RWPE2 (cell line): ENCODE results near the gene HCRTR2.

Experiments
- ATAC-seq: fragments of 200-7000 bp; cut with Tn5 transposase; 3 replicates; pipeline ENCODE4 v1.9.1; 2021; ENCODE audit warnings: low read depth
- DNase-seq: peaks from one replicate; pipeline ENCODE4 v3.0.0-alpha.2; 2020; ENCODE audit warnings: low spot score
- H3K27ac ChIP-seq: fragments of 450-650 bp; 2 replicates; pipeline ENCODE4 v1.5.1; 2017; ENCODE audit warnings: mild to moderate bottlenecking; ENCODE audit not compliant: poor library complexity, severe bottlenecking
- H3K27me3 ChIP-seq: fragments of 250-450 bp; sonication (Bioruptor Pico); 2 replicates; pipeline ENCODE4 v1.5.1; 2021; ENCODE audit warnings: mild to moderate bottlenecking, moderate library complexity; ENCODE audit not compliant: insufficient read depth, poor library complexity, severe bottlenecking
- H3K36me3 ChIP-seq: fragments of 250-450 bp; sonication (Bioruptor Pico); 2 replicates; pipeline ENCODE4 v1.5.1; 2020; ENCODE audit warnings: low read depth, mild to moderate bottlenecking, moderate library complexity
- H3K4me1 ChIP-seq: fragments of 250-450 bp; sonication (Bioruptor Pico); 2 replicates; pipeline ENCODE4 v1.5.1; 2021; ENCODE audit warnings: mild to moderate bottlenecking, moderate library complexity; ENCODE audit not compliant: insufficient read depth, poor library complexity, severe bottlenecking
- H3K4me3 ChIP-seq: fragments of 250-450 bp; sonication (Bioruptor Pico); 2 replicates; pipeline ENCODE4 v1.5.1; 2021; ENCODE audit warnings: mild to moderate bottlenecking, moderate library complexity; ENCODE audit not compliant: severe bottlenecking
- H3K9me3 ChIP-seq: fragments of 250-450 bp; sonication (Bioruptor Pico); 2 replicates; pipeline ENCODE4 v1.5.1; 2021; ENCODE audit warnings: mild to moderate bottlenecking, moderate library complexity; ENCODE audit not compliant: severe bottlenecking
- TF ChIP-seq, protein P1 (sequence below): fragments of 450-650 bp; IDR thresholded peaks from one replicate; pipeline ENCODE4 v1.5.1; 2017; ENCODE audit warnings: mild to moderate bottlenecking, moderate library complexity; ENCODE audit not compliant: poor library complexity, severe bottlenecking

HCRTR2 gene

DNA sequence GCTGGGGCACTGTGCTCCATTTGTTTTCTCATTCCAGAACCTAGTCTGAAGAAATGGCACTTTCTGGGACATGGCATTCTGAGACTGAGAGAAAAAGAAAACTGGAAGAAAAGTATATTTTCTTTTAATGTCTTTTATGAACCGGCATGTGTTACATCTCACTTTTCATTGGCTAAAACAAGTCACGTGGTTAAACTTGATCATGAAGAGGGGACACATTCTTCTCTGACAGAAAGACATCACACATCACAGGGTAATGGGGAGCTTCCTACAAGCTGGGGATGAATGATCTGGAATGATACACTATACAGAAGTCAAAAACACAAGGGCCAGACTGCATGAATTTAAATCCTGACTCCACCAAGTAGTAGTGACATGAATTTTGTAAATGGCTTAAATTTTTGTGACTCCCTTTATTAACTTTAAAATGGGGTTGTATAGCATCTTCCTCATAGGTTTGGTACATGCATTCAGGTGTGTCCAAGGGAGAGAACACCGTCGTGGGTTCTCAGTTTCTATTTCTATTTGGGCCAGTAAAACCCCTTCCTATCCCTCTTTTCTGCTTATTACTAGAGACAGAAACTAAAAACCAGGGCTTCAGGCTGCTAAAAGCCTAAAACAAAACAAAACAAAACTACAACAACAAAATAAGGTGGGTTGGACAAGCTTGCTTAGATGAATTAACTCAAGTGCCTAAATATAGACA is 91.2 kb downstream of the HCRTR2 start:
- no peak overlapping the region for H3K27ac ChIP-seq
- TF ChIP-seq, protein P1, sequence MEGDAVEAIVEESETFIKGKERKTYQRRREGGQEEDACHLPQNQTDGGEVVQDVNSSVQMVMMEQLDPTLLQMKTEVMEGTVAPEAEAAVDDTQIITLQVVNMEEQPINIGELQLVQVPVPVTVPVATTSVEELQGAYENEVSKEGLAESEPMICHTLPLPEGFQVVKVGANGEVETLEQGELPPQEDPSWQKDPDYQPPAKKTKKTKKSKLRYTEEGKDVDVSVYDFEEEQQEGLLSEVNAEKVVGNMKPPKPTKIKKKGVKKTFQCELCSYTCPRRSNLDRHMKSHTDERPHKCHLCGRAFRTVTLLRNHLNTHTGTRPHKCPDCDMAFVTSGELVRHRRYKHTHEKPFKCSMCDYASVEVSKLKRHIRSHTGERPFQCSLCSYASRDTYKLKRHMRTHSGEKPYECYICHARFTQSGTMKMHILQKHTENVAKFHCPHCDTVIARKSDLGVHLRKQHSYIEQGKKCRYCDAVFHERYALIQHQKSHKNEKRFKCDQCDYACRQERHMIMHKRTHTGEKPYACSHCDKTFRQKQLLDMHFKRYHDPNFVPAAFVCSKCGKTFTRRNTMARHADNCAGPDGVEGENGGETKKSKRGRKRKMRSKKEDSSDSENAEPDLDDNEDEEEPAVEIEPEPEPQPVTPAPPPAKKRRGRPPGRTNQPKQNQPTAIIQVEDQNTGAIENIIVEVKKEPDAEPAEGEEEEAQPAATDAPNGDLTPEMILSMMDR, result no peak
- no peaks in the 10 kb centered on the region for H3K36me3 ChIP-seq
- H3K27me3 ChIP-seq, result peaks cover 5% of the 10 kb centered on the region
- H3K9me3 ChIP-seq, result no peaks in the 10 kb centered on the region
- no peak for DNase-seq
- no peaks in the 10 kb centered on the region for H3K4me1 ChIP-seq
- no peak for ATAC-seq
- no peak overlapping the region for H3K4me3 ChIP-seq

DNA sequence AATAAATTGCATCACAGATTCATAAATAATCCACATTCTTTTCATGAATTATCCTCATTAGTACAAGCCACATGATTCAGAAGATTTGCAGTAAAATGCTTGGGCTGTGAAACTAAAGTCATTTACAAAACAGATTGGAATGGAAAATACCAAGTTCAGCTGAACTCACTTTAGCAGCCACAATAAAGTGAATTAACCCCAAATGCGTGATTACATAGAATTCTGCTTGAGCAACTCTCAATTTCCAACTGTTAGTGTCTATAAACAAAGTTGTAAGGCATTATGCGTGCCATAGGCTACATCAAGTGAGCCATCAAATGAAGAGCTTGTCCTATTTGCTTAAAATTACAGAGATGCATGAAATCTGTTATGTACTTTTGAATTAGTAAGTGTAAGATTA is 92.6 kb downstream of the HCRTR2 start:
- no peak for DNase-seq
- Histone ChIP-seq H3K4me1 (no peaks in the 10 kb centered on the region), H3K36me3 (no peaks in the 10 kb centered on the region), H3K4me3 (no peak overlapping the region), H3K9me3 (no peaks in the 10 kb centered on the region), H3K27ac (no peak overlapping the region), H3K27me3 (peaks cover 5% of the 10 kb centered on the region)
- ATAC-seq, result no peak
- TF ChIP-seq, protein P1, result no peak

DNA sequence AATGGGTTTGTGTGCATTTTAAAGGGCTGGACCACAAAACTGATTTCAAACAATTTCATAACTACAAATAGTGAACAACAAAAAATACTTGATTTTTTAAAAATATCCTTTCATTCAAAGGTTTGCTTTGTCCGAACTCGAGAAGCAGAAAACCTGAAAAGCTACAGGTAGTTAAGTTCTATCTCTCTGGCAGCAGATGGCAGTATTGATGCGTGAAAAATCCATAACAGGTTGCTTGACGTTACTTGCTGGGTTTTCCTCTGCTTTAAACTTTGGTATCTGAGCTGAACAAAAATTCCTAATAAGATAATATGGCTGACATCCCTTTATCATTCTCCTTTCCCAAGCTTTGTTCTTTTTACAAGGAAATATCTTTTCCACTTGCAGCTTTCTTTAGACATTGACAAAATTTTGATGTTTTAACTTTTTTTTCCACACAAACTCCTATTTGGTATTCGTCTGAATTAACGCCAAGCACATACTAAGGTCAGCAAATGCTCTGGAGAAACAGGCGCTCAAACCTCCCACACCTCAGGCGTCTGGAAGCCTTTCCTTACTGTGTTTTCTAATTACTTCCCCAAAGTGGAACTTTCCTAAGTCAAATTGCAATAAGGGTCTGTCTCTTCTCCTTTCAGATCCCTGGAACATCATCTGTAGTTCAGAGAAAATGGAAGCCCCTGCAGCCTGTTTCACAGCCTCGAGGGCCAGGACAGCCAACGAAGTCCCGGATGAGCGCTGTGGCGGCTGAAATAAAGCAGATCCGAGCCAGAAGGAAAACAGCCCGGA is 102.6 kb downstream of the HCRTR2 start:
- Histone ChIP-seq H3K27ac (no peak overlapping the region), H3K9me3 (no peaks in the 10 kb centered on the region), H3K4me3 (no peak overlapping the region), H3K4me1 (no peaks in the 10 kb centered on the region), H3K36me3 (no peaks in the 10 kb centered on the region), H3K27me3 (peaks cover 8% of the 10 kb centered on the region)
- peak; percentile 54; the same call in 2 of the 3 replicates for ATAC-seq
- no peak for DNase-seq
- TF ChIP-seq, protein P1, result peak; percentile 77

DNA sequence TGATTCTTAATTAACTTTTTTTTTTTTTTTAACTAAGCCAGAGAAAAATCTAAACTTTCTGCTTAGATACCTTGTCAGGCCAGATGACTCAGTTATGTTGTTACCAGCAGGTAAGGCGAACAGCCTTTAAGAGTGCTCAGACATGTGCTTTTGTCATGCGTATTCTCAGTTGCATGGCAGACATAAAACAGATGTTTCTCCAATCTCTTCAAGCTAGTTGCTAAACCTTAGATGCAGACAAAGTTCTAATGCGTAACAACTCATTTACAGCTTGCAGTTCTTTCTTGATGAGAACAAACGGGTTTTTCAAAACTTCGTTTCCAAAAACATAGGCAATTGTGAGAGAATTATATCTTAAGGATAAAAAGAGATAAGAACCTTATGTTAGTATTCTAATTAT is 103.3 kb downstream of the HCRTR2 start:
- ATAC-seq, result no peak

More for the DNA sequence above, 103.3 kb downstream of the HCRTR2 start:
- H3K4me3 ChIP-seq, result no peak overlapping the region
- no peaks in the 10 kb centered on the region for H3K9me3 ChIP-seq
- TF ChIP-seq, protein P1, result no peak
- H3K4me1 ChIP-seq, result no peaks in the 10 kb centered on the region
- no peak for DNase-seq
- H3K27me3 ChIP-seq, result peaks cover 8% of the 10 kb centered on the region
- no peak overlapping the region for H3K27ac ChIP-seq
- H3K36me3 ChIP-seq, result no peaks in the 10 kb centered on the region
